ENCODE results near the gene NOL3.

NOL3 gene

GRCh38 chr16:67162506-67163163 lies 7.7 kb upstream of the NOL3 start:
- H3K4me3 Mint-ChIP-seq: peak overlapping the region; percentile 32
- H3K9me3 Mint-ChIP-seq: no peaks in the 10 kb centered on the region
- H3K4me1 Mint-ChIP-seq: peaks cover 47% of the 10 kb centered on the region
- no peak overlapping the region for H3K27ac Mint-ChIP-seq
- H3K27me3 Mint-ChIP-seq: peaks cover 45% of the 10 kb centered on the region
- no peak for DNase-seq
- ATAC-seq: no peak
- peaks cover 4% of the 10 kb centered on the region for H3K36me3 Mint-ChIP-seq (ENCODE audit: low read depth)

GRCh38 chr16:67163164-67163998 lies 7.0 kb upstream of the NOL3 start:
- peaks cover 4% of the 10 kb centered on the region for H3K36me3 Mint-ChIP-seq (ENCODE audit: low read depth)
- no peak for DNase-seq
- no peak overlapping the region for H3K27ac Mint-ChIP-seq
- peaks cover 39% of the 10 kb centered on the region for H3K4me1 Mint-ChIP-seq
- no peaks in the 10 kb centered on the region for H3K9me3 Mint-ChIP-seq
- H3K27me3 Mint-ChIP-seq: peaks cover 52% of the 10 kb centered on the region
- no peak overlapping the region for H3K4me3 Mint-ChIP-seq
- ATAC-seq: no peak

GRCh38 chr16:67163999-67164558 lies 6.3 kb upstream of the NOL3 start:
- Mint-ChIP-seq H3K27me3 (peaks cover 58% of the 10 kb centered on the region), H3K36me3 (ENCODE audit: low read depth) (peaks cover 4% of the 10 kb centered on the region), H3K27ac (no peak overlapping the region), H3K4me3 (no peak overlapping the region), H3K4me1 (peaks cover 32% of the 10 kb centered on the region), H3K9me3 (no peaks in the 10 kb centered on the region)
- DNase-seq: no peak
- no peak for ATAC-seq

GRCh38 chr16:67164599-67165061 lies 5.7 kb upstream of the NOL3 start, which contains the start of gene HSF4:
HSF4 (plus strand) TSS chr16:67164745; CDS start chr16:67164812, 67 bp downstream.
- no peak within 1 kb of the TSS for H3K4me3 Mint-ChIP-seq
- peaks cover 4% of the 10 kb centered on the region for H3K36me3 Mint-ChIP-seq (ENCODE audit: low read depth)
- peaks cover 62% of the 10 kb centered on the region for H3K27me3 Mint-ChIP-seq
- ATAC-seq: no peak
- no peak for DNase-seq
- no peaks in the 10 kb centered on the region for H3K9me3 Mint-ChIP-seq
- no peak within 1 kb of the TSS for H3K27ac Mint-ChIP-seq
- H3K4me1 Mint-ChIP-seq: peaks cover 33% of the 10 kb centered on the region

GRCh38 chr16:67165121-67166078 lies 4.9 kb upstream of the NOL3 start:
- Mint-ChIP-seq H3K4me1 (peaks cover 38% of the 10 kb centered on the region), H3K4me3 (no peak overlapping the region), H3K9me3 (no peaks in the 10 kb centered on the region), H3K27me3 (peaks cover 67% of the 10 kb centered on the region), H3K27ac (no peak overlapping the region), H3K36me3 (ENCODE audit: low read depth) (peaks cover 4% of the 10 kb centered on the region)
- DNase-seq (no peak), ATAC-seq (no peak)

GRCh38 chr16:67166110-67166547 lies 4.2 kb upstream of the NOL3 start:
- Mint-ChIP-seq H3K27ac (no peak overlapping the region), H3K4me3 (no peak overlapping the region), H3K4me1 (peaks cover 37% of the 10 kb centered on the region), H3K36me3 (ENCODE audit: low read depth) (peaks cover 4% of the 10 kb centered on the region), H3K27me3 (peaks cover 72% of the 10 kb centered on the region), H3K9me3 (no peaks in the 10 kb centered on the region)
- ATAC-seq (no peak), DNase-seq (no peak)

- no peaks in the 10 kb centered on the region for H3K9me3 Mint-ChIP-seq
- ATAC-seq (no peak), DNase-seq (no peak)
- no peak overlapping the region for H3K4me3 Mint-ChIP-seq
- H3K4me1 Mint-ChIP-seq: peaks cover 37% of the 10 kb centered on the region
- H3K36me3 Mint-ChIP-seq (ENCODE audit: low read depth): peaks cover 4% of the 10 kb centered on the region
- peaks cover 74% of the 10 kb centered on the region for H3K27me3 Mint-ChIP-seq
- H3K27ac Mint-ChIP-seq: no peak overlapping the region
Observed at GRCh38 chr16:67166598-67167168, 3.7 kb upstream of the NOL3 start.

- Mint-ChIP-seq H3K27ac (no peak overlapping the region), H3K27me3 (peaks cover 74% of the 10 kb centered on the region), H3K36me3 (ENCODE audit: low read depth) (no peaks in the 10 kb centered on the region), H3K4me1 (peaks cover 30% of the 10 kb centered on the region), H3K9me3 (no peaks in the 10 kb centered on the region), H3K4me3 (no peak overlapping the region)
- ATAC-seq: no peak
- DNase-seq: no peak
Observed at GRCh38 chr16:67167588-67167987, 2.8 kb upstream of the NOL3 start.

- H3K27ac Mint-ChIP-seq: no peak overlapping the region
- peaks cover 40% of the 10 kb centered on the region for H3K4me1 Mint-ChIP-seq
- H3K4me3 Mint-ChIP-seq: no peak overlapping the region
- no peaks in the 10 kb centered on the region for H3K36me3 Mint-ChIP-seq (ENCODE audit: low read depth)
- ATAC-seq: no peak
- no peak for DNase-seq
- H3K27me3 Mint-ChIP-seq: peaks cover 81% of the 10 kb centered on the region
- H3K9me3 Mint-ChIP-seq: no peaks in the 10 kb centered on the region
Observed at GRCh38 chr16:67169011-67169451, 1.3 kb upstream of the NOL3 start.

GRCh38 chr16:67169642-67170167 lies 633 bp upstream of the NOL3 start:
- DNase-seq: peak; percentile 72

GRCh38 chr16:67170949-67171649 lies 761 bp downstream of the NOL3 start:
- no peak for DNase-seq
- H3K27me3 Mint-ChIP-seq: peaks cover 79% of the 10 kb centered on the region
- H3K27ac Mint-ChIP-seq: no peak overlapping the region
- peak overlapping the region; percentile 30 for H3K4me3 Mint-ChIP-seq
- no peaks in the 10 kb centered on the region for H3K9me3 Mint-ChIP-seq
- no peaks in the 10 kb centered on the region for H3K36me3 Mint-ChIP-seq (ENCODE audit: low read depth)
- H3K4me1 Mint-ChIP-seq: peaks cover 30% of the 10 kb centered on the region
- no peak for ATAC-seq

More at GRCh38 chr16:67169642-67170167, 633 bp upstream of the NOL3 start:
- Mint-ChIP-seq H3K36me3 (ENCODE audit: low read depth) (no peaks in the 10 kb centered on the region), H3K4me3 (peak overlapping the region; percentile 74), H3K4me1 (peaks cover 38% of the 10 kb centered on the region), H3K27me3 (peaks cover 78% of the 10 kb centered on the region), H3K27ac (no peak overlapping the region), H3K9me3 (no peaks in the 10 kb centered on the region)
- ATAC-seq: peak; percentile 3

GRCh38 chr16:67173323-67173722 lies 3.0 kb downstream of the NOL3 start:
- no peak for DNase-seq
- no peak for ATAC-seq
- no peaks in the 10 kb centered on the region for H3K36me3 Mint-ChIP-seq (ENCODE audit: low read depth)
- peak overlapping the region; percentile 76 for H3K4me3 Mint-ChIP-seq
- no peak overlapping the region for H3K27ac Mint-ChIP-seq
- peaks cover 72% of the 10 kb centered on the region for H3K27me3 Mint-ChIP-seq
- H3K9me3 Mint-ChIP-seq: no peaks in the 10 kb centered on the region
- H3K4me1 Mint-ChIP-seq: peaks cover 35% of the 10 kb centered on the region

Data from activated naive CD8-positive, alpha-beta T cell treated with anti-CD3 and anti-CD28 coated beads, Interleukin-2, amount 50 U/mL, for 24 hours (primary cell).